ENCODE measurements around the gene ETS2.

DNA sequence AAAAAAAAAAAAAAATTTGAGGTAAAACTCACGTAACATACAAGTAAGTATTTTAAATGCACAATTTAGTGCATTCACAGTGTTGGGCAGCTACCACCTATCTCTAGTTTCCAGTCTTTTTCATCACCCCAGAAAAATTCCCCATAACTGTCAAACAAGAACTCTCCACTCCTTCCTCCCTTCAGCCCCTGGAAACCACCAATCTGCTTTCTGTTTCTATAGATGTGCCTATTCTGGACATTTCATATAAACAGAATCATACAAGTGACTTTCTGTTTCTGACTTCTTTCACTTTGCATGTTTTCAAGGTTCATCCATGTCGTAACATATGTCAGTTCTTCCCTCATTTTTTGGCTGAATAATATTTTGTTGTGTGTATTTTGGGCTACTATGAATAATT, 24.9 kb upstream of the ETS2 start:
- TF ChIP-seq, protein P1, sequence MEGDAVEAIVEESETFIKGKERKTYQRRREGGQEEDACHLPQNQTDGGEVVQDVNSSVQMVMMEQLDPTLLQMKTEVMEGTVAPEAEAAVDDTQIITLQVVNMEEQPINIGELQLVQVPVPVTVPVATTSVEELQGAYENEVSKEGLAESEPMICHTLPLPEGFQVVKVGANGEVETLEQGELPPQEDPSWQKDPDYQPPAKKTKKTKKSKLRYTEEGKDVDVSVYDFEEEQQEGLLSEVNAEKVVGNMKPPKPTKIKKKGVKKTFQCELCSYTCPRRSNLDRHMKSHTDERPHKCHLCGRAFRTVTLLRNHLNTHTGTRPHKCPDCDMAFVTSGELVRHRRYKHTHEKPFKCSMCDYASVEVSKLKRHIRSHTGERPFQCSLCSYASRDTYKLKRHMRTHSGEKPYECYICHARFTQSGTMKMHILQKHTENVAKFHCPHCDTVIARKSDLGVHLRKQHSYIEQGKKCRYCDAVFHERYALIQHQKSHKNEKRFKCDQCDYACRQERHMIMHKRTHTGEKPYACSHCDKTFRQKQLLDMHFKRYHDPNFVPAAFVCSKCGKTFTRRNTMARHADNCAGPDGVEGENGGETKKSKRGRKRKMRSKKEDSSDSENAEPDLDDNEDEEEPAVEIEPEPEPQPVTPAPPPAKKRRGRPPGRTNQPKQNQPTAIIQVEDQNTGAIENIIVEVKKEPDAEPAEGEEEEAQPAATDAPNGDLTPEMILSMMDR (conservative IDR thresholded peaks at IDR 0.05; ENCODE audit: low read depth, low read length): no peak
- TF ChIP-seq FOS (IDR thresholded peaks at IDR 0.05; ENCODE audit: low read depth, low read length) (no peak), POLR2A (IDR thresholded peaks at IDR 0.05; ENCODE audit: low read depth, low read length) (no peak), RCOR1 (IDR thresholded peaks at IDR 0.05; ENCODE audit: insufficient replicate concordance, low read length) (no peak), BHLHE40 (IDR thresholded peaks at IDR 0.05; ENCODE audit: low read depth, low read length) (no peak), RAD21 (IDR thresholded peaks at IDR 0.05; ENCODE audit: low read length) (no peak), RFX5 (IDR thresholded peaks at IDR 0.05; ENCODE audit: low read depth, low read length) (no peak)

All from IMR-90 (cell line).